Activated CD4-positive, alpha-beta memory T cell treated with anti-CD3 and anti-CD28 coated beads, Interleukin-2, amount 10 ng/mL, durations not matched to agents 7 days and 5 days (primary cell): ENCODE data around the gene P4HTM. TPM values are rescaled to one million over a fixed set of nuclear protein-coding genes. Genes with fewer than 3 reads are reported as not detected.

Source experiments
- CTCF ChIA-PET: fragments of 350-600 bp; sonication (Branson Sonifier 250); formaldehyde crosslinking; loops from one replicate; lab custom pipeline; 2021; ENCODE audit warnings: antibody characterized with exemption, inconsistent platforms; lab: Charles Lee
- POLR2A ChIA-PET: fragments of 350-600 bp; sonication (Branson Sonifier 250); formaldehyde crosslinking; loops from one replicate; lab custom pipeline; 2021; ENCODE audit warnings: antibody characterized with exemption; lab: Charles Lee
- DNase-seq: peaks from one replicate; pipeline ENCODE4 v3.0.0-alpha.2; 2020
- H3K27ac Mint-ChIP-seq: one replicate; pipeline ENCODE4 v1.8.0; 2021; ENCODE audit warnings: mild to moderate bottlenecking, mixed read lengths
- H3K27me3 Mint-ChIP-seq: one replicate; pipeline ENCODE4 v1.8.0; 2021; ENCODE audit warnings: mixed read lengths
- H3K36me3 Mint-ChIP-seq: one replicate; pipeline ENCODE4 v1.8.0; 2021; ENCODE audit warnings: low read depth, mixed read lengths
- H3K4me1 Mint-ChIP-seq: one replicate; pipeline ENCODE4 v1.8.0; 2021; ENCODE audit warnings: mixed read lengths
- H3K4me3 Mint-ChIP-seq: one replicate; pipeline ENCODE4 v1.8.0; 2021; ENCODE audit warnings: mild to moderate bottlenecking, mixed read lengths
- H3K9me3 Mint-ChIP-seq: one replicate; pipeline ENCODE4 v1.8.0; 2021; ENCODE audit warnings: mixed read lengths
- total RNA-seq, 2 experiments: library from RNA; stranded (reverse); gene quantifications; one replicate each; pipeline ENCODE4 v1.2.3, GENCODE V29; 2021

Gene P4HTM
- total RNA-seq, 2 experiments from 2014 or later, result 48.4 to 49.9 TPM

DNA sequence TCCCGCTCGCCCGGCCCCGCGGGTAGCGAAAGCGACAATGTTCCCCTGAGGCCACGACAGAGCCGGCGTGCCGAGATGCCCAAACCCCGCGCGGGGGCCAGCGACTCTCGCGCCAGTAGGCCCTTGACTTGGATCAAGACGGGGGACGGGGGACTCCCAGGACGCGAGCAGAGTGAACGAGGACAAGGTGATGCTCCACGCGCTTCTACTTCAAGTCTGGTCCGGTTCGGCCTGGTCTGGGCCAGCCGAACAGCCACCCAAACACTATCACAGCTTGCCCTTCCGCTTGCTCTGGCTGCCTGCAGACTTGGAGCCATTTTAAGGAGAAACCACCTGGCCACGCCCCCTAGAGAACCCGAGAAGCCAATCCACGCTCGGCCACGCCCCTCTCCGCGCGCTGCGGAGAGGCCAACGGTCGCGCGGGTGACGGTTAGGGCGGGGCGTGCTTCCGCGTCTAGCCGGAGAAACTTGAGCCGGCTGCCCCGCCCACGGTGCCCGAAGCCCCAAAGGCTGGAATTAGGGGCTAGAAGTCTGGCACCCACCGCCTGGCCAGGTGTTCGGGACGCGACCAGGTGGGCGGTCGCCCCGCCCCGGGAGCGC is 31.3 kb downstream of the P4HTM start:
- H3K4me1 Mint-ChIP-seq, result peaks cover 61% of the 10 kb centered on the region
- ChIA-PET CTCF (interaction anchor here (0.6 to 9.4 kb wide), 16 partner anchors 8 to 1207 kb away, joined by 3 to 117 read pairs (median 4); partner anchors contain the start of genes ARIH2, IMPDH2, P4HTM and QRICH1), POLR2A (interaction anchor here (0.6 to 15.9 kb wide), 37 partner anchors 7 to 585 kb away, joined by 3 to 309 read pairs (median 7); partner anchors contain the start of genes ARIH2, CCDC51, CELSR3 and DAG1)
- H3K27me3 Mint-ChIP-seq, result no peaks in the 10 kb centered on the region
- no peaks in the 10 kb centered on the region for H3K9me3 Mint-ChIP-seq
- H3K36me3 Mint-ChIP-seq, result peaks cover 44% of the 10 kb centered on the region
- DNase-seq, result peak; percentile 99
- H3K4me3 Mint-ChIP-seq, result peak overlapping the region; percentile 98
- H3K27ac Mint-ChIP-seq, result peak overlapping the region; percentile 98

DNA sequence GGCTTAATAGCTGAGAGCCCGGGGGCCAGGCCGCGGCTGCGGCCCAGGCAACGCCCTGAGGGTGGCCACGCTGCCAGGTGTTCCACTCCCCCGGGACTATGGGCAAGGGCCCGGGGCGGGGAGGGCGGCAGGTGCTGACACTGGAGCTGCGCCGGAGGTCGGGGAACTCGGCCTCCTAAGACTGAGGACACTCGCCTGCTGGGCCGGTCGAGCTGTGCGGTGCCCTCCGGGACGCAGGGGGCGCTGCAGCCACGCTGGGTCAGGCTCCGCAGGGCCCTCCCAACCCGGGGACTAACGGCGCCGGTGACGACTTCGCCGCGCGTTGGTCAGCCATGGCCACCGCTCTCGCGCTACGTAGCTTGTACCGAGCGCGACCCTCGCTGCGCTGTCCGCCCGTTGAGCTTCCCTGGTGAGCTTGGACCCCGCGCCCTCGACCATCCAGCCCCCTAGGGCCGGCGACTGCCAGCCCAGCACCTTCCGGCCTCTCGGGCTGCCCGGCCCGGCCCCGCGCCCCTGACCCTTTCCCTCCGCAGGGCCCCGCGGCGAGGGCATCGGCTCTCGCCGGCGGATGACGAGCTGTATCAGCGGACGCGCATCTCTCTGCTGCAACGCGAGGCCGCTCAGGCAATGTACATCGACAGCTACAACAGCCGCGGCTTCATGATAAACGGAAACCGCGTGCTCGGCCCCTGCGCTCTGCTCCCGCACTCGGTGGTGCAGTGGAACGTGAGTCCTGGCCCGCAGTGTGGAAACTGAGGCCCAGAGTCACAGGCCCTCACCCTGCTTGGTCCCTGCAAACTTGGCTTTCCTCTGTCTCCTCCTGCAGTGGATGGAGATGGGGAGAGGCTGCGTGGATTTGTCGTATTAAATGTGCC is 32.0 kb downstream of the P4HTM start, which contains the start of gene NDUFAF3:
Gene NDUFAF3 (plus strand): TSS at position 309 of the 875 bp plus-strand sequence. CDS start 24 bp downstream, at position 333.
- H3K27ac Mint-ChIP-seq, result peak within 1 kb of the TSS; percentile 98
- H3K4me1 Mint-ChIP-seq, result peaks cover 67% of the 10 kb centered on the region
- H3K9me3 Mint-ChIP-seq, result no peaks in the 10 kb centered on the region
- POLR2A ChIA-PET, result interaction anchor here (0.7 to 15.9 kb wide), 37 partner anchors 6 to 586 kb away, joined by 3 to 309 read pairs (median 7); partner anchors contain the start of genes ARIH2, CCDC51, DAG1 and IMPDH2
- CTCF ChIA-PET, result interaction anchor here (0.6 to 9.4 kb wide), 18 partner anchors 9 to 1208 kb away, joined by 3 to 117 read pairs (median 4); partner anchors contain the start of genes ARIH2, DAG1, P4HTM and QRICH1
- DNase-seq, result peak; percentile 93
- H3K36me3 Mint-ChIP-seq, result peaks cover 51% of the 10 kb centered on the region
- peak within 1 kb of the TSS; percentile 98 for H3K4me3 Mint-ChIP-seq
- H3K27me3 Mint-ChIP-seq, result no peaks in the 10 kb centered on the region

DNA sequence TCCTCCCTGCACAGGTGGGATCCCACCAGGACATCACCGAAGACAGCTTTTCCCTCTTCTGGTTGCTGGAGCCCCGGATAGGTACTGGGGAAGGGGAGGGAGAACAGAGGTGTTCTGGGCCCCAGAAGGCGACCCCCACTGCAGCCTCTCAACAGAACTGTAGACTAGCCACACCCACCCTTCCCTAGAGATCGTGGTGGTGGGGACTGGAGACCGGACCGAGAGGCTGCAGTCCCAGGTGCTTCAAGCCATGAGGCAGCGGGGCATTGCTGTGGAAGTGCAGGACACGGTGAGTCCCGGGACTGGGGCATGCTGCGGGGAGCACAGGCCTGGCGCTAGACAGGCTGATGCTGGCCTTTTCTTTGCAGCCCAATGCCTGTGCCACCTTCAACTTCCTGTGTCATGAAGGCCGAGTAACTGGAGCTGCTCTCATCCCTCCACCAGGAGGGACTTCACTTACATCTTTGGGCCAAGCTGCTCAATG is 32.7 kb downstream of the P4HTM start:
- H3K9me3 Mint-ChIP-seq, result no peaks in the 10 kb centered on the region
- peaks cover 56% of the 10 kb centered on the region for H3K36me3 Mint-ChIP-seq
- ChIA-PET POLR2A (interaction anchor here (1.0 to 15.9 kb wide), 20 partner anchors 9 to 583 kb away, joined by 3 to 309 read pairs (median 9); partner anchors contain the start of genes ARIH2, CCDC51, DAG1 and IP6K2), CTCF (interaction anchor here (0.9 to 9.4 kb wide), 10 partner anchors 9 to 448 kb away, joined by 3 to 117 read pairs (median 6); partner anchors contain the start of genes ARIH2, DAG1, P4HTM and QRICH1)
- no peaks in the 10 kb centered on the region for H3K27me3 Mint-ChIP-seq
- peak overlapping the region; percentile 98 for H3K4me3 Mint-ChIP-seq
- H3K4me1 Mint-ChIP-seq, result peaks cover 65% of the 10 kb centered on the region
- DNase-seq, result no peak
- peak overlapping the region; percentile 98 for H3K27ac Mint-ChIP-seq

DNA sequence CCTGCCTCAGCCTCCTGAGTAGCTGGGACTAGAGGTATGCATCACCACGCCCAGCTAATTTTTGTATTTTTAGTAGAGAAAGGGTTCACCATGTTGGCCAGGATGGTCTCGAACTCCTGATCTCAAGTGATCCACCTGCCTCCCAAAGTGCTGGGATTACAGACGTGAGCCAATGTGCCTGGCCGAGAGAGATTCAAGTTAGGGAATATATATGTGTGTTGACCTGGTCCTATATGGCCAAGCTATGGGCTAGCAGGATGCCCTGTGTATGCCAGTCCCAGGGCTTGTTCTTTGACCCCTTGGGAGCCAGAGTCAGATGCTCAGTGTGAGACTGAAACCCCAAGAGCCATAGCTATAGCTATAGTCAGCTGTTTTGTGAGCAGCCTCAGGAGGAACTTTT is 33.7 kb downstream of the P4HTM start:
- no peak for DNase-seq
- ChIA-PET POLR2A (interaction anchor here (0.9 to 15.9 kb wide), 4 partner anchors 10 to 70 kb away, joined by 3 to 309 read pairs (median 144); partner anchors contain the start of genes P4HTM, QRICH1 and WDR6), CTCF (interaction anchor here (3.3 to 9.4 kb wide), 3 partner anchors 16 to 69 kb away, joined by 28 to 117 read pairs (median 95); partner anchors contain the start of genes P4HTM, QRICH1 and WDR6)
- H3K27ac Mint-ChIP-seq, result peak overlapping the region; percentile 54
- peaks cover 72% of the 10 kb centered on the region for H3K4me1 Mint-ChIP-seq
- peak overlapping the region; percentile 98 for H3K4me3 Mint-ChIP-seq
- H3K9me3 Mint-ChIP-seq, result no peaks in the 10 kb centered on the region
- H3K27me3 Mint-ChIP-seq, result no peaks in the 10 kb centered on the region
- H3K36me3 Mint-ChIP-seq, result peaks cover 63% of the 10 kb centered on the region

DNA sequence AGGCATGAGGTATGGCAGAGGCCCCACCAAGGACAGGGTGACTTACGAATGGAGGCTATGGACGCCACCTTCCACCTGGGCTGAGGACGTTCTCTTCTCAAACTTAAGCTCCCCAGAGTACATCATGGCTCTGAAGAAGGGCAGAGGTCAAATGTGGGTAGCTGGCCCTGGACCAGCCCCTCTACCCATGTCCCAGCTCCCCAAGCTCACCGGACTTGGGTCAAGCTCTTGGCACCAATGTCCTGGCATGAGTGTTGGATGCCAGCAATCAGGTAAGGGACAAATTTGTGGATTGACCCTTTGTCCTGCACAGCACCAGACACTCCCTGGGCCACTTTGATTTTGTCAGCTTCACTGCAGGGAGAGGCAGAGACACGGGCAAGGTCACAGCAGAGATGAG is 34.4 kb downstream of the P4HTM start:
- no peak overlapping the region for H3K27ac Mint-ChIP-seq
- CTCF ChIA-PET, result interaction anchor here (3.3 to 9.4 kb wide), 3 partner anchors 16 to 68 kb away, joined by 28 to 117 read pairs (median 95); partner anchors contain the start of genes P4HTM, QRICH1 and WDR6
- no peak for DNase-seq
- H3K4me3 Mint-ChIP-seq, result no peak overlapping the region
- H3K4me1 Mint-ChIP-seq, result peaks cover 71% of the 10 kb centered on the region
- peaks cover 67% of the 10 kb centered on the region for H3K36me3 Mint-ChIP-seq
- no peaks in the 10 kb centered on the region for H3K27me3 Mint-ChIP-seq
- POLR2A ChIA-PET, result interaction anchor here (0.5 to 15.9 kb wide), 5 partner anchors 10 to 69 kb away, joined by 3 to 309 read pairs (median 99); partner anchors contain the start of genes P4HTM, QRICH1 and WDR6
- H3K9me3 Mint-ChIP-seq, result no peaks in the 10 kb centered on the region

DNA sequence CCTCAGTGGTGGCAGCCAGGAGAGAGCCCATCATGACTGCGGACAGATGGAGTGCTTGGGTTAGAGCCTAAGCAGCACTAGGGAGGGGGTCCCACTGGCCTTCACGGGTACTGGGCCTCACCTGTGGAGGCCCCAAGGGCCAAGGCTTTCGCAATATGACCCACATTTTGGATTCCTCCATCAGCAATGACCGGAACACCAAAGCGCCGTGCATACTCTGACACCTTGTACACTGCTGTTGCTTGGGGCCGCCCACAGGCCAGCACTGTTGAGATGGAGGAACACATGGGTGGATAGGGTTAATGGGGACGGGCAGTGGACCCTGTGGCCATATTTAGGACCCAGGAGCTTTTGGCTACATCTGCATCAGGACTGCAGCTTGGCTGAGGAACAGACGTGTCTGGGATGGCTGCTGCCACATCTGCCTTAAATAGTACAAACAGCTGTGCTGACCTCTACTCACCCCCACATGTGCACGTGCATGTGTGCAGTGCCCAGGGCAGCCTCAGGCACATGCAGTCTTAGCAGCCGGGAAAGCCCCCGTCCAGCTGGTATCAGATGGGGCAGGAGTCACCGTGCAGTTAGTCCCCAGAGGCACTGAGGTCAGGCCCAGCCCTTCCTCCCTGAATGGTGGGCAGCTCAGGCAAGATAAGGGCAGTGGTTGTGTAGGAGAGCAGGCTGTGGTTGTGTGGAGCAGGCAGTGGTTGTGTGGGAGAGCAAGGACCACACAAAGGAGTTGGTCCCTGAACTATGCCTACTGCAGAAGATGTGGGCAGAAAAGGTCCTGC is 35.2 kb downstream of the P4HTM start:
- Mint-ChIP-seq H3K4me3 (no peak overlapping the region), H3K27me3 (no peaks in the 10 kb centered on the region), H3K27ac (no peak overlapping the region), H3K4me1 (peaks cover 67% of the 10 kb centered on the region), H3K36me3 (peaks cover 66% of the 10 kb centered on the region), H3K9me3 (no peaks in the 10 kb centered on the region)
- ChIA-PET CTCF (interaction anchor here (8.4 kb wide), 1 partner anchor 17 kb away, joined by 117 read pairs; the partner anchor contains the start of gene WDR6), POLR2A (interaction anchor here (0.9 to 15.9 kb wide), 4 partner anchors 18 to 69 kb away, joined by 4 to 309 read pairs (median 144); partner anchors contain the start of genes P4HTM, QRICH1 and WDR6)
- no peak for DNase-seq

DNA sequence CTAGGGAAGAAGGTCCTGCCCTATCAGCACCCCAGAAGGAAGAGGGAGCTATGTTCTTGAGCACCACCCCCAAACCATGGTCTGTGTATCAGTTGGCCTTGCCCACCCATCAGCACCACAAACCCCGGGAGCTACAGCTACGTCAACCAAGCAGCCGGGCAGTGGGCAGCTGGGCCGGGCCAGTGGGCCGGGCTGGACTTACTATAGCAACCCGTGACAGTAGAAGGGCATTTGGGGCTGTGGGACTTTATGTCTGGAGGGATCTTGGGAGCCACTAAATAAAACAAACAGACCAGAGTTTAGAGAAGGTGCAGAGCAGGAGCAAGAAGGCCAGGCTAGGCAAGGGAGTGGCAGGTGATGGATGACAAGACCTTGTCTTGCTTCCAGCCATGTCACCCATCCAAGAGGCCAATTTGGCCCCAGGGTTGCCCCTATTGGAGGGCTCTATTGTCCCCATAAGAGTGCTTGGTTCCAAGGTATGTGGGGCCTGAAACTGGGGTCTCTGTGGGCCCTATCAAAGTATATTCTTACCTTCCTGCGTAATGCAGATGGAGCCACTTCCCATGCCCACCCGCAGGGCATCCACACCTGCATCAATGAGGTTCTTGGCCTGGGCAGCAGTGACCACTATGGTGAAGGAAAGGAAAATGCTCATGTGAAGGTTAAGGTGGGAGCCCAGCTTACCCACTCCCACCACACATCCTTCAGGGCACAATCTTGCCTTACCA is 35.9 kb downstream of the P4HTM start:
- H3K27me3 Mint-ChIP-seq, result no peaks in the 10 kb centered on the region
- peak overlapping the region; percentile 26 for H3K27ac Mint-ChIP-seq
- no peaks in the 10 kb centered on the region for H3K9me3 Mint-ChIP-seq
- H3K4me3 Mint-ChIP-seq, result no peak overlapping the region
- H3K4me1 Mint-ChIP-seq, result peaks cover 67% of the 10 kb centered on the region
- H3K36me3 Mint-ChIP-seq, result peaks cover 67% of the 10 kb centered on the region
- ChIA-PET CTCF (interaction anchor here (0.9 to 1.3 kb wide), 2 partner anchors 8 to 19 kb away, joined by 3 read pairs; partner anchors contain the start of gene WDR6), POLR2A (interaction anchor here (0.7 to 15.9 kb wide), 4 partner anchors 8 to 68 kb away, joined by 4 to 309 read pairs (median 97); partner anchors contain the start of genes DALRD3, P4HTM, QRICH1 and WDR6)
- DNase-seq, result no peak

DNA sequence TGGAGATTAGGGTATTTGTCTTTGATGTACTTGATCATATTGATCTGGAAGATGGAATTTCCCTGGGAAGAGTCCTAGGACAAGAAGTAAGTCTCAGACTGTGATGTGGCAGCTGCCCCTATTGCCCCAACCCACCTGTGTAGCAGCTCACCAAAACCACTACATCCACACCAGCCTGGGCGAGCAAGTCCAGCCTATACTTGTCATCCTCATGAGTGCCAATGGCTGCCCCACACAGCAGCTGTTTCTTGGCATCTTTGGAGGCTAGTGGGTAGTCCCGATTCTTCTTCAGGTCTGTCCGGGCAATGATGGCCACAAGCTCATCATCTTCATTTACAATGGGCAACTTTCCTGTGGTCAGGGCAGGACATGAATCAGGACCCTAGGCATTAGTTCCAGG is 36.5 kb downstream of the P4HTM start:
- no peak for DNase-seq
- Mint-ChIP-seq H3K27me3 (no peaks in the 10 kb centered on the region), H3K9me3 (no peaks in the 10 kb centered on the region), H3K4me3 (no peak overlapping the region), H3K4me1 (peaks cover 65% of the 10 kb centered on the region), H3K36me3 (peaks cover 69% of the 10 kb centered on the region), H3K27ac (peak overlapping the region; percentile 26)
- ChIA-PET CTCF (interaction anchor here (0.9 to 1.3 kb wide), 2 partner anchors 9 to 20 kb away, joined by 3 read pairs; partner anchors contain the start of gene WDR6), POLR2A (interaction anchor here (0.7 to 15.9 kb wide), 3 partner anchors 9 to 38 kb away, joined by 4 to 309 read pairs (median 190); partner anchors contain the start of genes DALRD3, P4HTM and WDR6)

DNA sequence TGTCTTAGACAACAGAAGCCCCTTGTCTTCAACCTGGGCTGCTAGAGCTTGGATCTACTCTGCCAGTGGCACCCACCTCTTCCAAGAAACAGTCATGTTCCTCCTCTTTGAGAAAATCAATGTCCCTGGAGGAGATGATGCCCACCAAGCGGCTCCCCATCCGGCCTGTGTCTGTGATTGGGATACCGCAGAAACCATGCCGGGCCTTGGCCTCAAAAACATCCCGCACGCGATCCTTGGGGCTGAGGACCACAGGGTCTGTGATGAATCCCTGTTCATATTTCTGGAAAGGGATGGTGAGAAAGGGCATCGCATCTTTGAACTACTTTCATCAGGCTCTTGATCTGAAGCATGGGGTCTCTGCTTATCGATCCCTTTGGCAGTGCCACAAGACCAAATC is 37.6 kb downstream of the P4HTM start:
- CTCF ChIA-PET, result interaction anchor here (2.2 kb wide), 1 partner anchor 40 kb away, joined by 12 read pairs; no protein-coding TSS in a partner anchor

DNA sequence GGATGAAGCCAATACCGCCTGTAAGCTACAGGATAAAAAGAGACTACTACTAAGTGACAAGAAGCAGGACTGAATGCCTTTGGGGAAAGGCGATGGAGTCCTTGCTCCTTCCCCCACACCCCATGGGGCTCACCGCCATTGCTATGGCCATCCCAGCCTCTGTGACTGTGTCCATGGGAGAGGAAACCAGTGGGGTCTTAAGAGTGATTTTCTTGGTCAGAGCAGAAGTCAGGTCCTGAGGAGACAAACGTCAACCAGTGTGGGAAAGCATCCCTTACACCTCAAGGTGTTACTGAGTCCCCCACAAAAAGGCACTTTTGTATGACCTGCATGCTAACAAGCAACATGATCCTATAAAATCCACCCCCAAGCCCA is 38.2 kb downstream of the P4HTM start:
- H3K27ac Mint-ChIP-seq, result peak overlapping the region; percentile 86
- ChIA-PET CTCF (interaction anchor here (0.9 to 2.2 kb wide), 3 partner anchors 15 to 40 kb away, joined by 3 to 13 read pairs (median 12); partner anchors contain the start of gene WDR6), POLR2A (interaction anchor here (1.2 to 3.0 kb wide), 6 partner anchors 9 to 65 kb away, joined by 3 to 55 read pairs (median 22); partner anchors contain the start of genes DALRD3, QRICH1 and WDR6)
- no peaks in the 10 kb centered on the region for H3K9me3 Mint-ChIP-seq
- peaks cover 80% of the 10 kb centered on the region for H3K36me3 Mint-ChIP-seq
- H3K27me3 Mint-ChIP-seq, result no peaks in the 10 kb centered on the region
- no peak for DNase-seq
- H3K4me3 Mint-ChIP-seq, result peak overlapping the region; percentile 84
- H3K4me1 Mint-ChIP-seq, result peaks cover 56% of the 10 kb centered on the region

More for the DNA sequence above, 37.6 kb downstream of the P4HTM start:
- Mint-ChIP-seq H3K27ac (peak overlapping the region; percentile 86), H3K4me1 (peaks cover 62% of the 10 kb centered on the region), H3K4me3 (peak overlapping the region; percentile 84), H3K9me3 (no peaks in the 10 kb centered on the region), H3K36me3 (peaks cover 79% of the 10 kb centered on the region), H3K27me3 (no peaks in the 10 kb centered on the region)
- POLR2A ChIA-PET, result interaction anchor here (2.3 to 12.4 kb wide), 4 partner anchors 9 to 66 kb away, joined by 35 to 309 read pairs (median 45); partner anchors contain the start of genes DALRD3, QRICH1 and WDR6
- DNase-seq, result no peak
